Measurements from ENCODE around the gene C19orf85.
A peak's percentile ranks its signal among the peaks of the same experiment; 100 is the strongest.

The C19orf85 gene

DNA sequence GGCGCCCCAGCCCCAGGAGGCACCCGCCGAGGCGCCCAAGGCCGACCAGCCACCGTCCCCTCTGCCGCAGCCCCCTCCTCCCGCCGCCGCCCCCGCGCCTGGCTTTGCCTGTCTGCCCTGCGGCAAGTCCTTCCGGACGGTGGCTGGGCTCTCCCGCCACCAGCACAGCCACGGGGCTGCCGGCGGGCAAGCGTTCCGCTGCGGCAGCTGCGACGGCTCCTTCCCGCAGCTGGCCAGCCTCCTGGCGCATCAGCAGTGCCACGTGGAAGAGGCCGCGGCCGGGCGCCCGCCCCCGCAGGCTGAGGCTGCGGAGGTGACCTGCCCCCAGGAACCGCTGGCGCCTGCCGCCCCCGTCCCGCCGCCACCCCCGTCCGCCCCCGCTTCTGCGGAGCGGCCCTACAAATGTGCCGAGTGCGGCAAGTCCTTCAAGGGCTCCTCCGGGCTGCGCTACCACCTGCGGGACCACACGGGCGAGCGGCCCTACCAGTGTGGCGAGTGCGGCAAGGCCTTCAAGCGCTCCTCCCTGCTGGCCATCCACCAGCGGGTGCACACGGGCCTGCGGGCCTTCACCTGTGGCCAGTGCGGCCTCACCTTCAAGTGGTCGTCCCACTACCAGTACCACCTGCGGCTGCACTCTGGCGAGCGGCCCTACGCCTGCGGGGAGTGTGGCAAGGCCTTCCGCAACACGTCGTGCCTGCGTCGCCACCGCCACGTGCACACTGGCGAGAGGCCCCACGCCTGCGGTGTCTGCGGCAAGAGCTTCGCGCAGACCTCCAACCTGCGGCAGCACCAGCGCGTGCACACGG is 17.8 kb upstream of the C19orf85 start:
- Histone ChIP-seq H3K27ac (ENCODE audit: poor library complexity, severe bottlenecking) (no peak overlapping the region), H3K4me3 (ENCODE audit: severe bottlenecking) (no peak overlapping the region), H3K27me3 (ENCODE audit: insufficient read depth, poor library complexity, severe bottlenecking) (no peaks in the 10 kb centered on the region), H3K36me3 (ENCODE audit: low read depth) (no peaks in the 10 kb centered on the region), H3K9me3 (ENCODE audit: severe bottlenecking) (no peaks in the 10 kb centered on the region), H3K4me1 (ENCODE audit: insufficient read depth, poor library complexity, severe bottlenecking) (peaks cover 11% of the 10 kb centered on the region)
- ATAC-seq (ENCODE audit: low read depth): no peak
- peak; percentile 61 for DNase-seq (ENCODE audit: low spot score)
- TF ChIP-seq, protein P1, sequence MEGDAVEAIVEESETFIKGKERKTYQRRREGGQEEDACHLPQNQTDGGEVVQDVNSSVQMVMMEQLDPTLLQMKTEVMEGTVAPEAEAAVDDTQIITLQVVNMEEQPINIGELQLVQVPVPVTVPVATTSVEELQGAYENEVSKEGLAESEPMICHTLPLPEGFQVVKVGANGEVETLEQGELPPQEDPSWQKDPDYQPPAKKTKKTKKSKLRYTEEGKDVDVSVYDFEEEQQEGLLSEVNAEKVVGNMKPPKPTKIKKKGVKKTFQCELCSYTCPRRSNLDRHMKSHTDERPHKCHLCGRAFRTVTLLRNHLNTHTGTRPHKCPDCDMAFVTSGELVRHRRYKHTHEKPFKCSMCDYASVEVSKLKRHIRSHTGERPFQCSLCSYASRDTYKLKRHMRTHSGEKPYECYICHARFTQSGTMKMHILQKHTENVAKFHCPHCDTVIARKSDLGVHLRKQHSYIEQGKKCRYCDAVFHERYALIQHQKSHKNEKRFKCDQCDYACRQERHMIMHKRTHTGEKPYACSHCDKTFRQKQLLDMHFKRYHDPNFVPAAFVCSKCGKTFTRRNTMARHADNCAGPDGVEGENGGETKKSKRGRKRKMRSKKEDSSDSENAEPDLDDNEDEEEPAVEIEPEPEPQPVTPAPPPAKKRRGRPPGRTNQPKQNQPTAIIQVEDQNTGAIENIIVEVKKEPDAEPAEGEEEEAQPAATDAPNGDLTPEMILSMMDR (IDR thresholded peaks at IDR 0.05; ENCODE audit: poor library complexity, severe bottlenecking): no peak

DNA sequence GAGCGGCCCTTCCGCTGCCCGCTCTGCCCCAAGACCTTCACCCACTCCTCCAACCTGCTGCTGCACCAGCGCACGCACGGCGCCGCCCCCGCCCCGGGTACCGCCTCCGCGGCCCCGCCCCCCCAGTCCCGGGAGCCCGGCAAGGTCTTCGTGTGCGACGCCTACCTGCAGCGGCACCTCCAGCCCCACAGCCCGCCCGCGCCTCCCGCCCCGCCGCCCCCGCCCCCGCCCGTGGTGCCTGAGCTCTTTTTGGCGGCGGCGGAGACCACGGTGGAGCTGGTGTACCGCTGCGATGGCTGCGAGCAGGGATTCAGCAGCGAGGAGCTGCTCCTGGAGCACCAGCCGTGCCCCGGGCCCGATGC is 17.2 kb upstream of the C19orf85 start:
- no peaks in the 10 kb centered on the region for H3K36me3 ChIP-seq (ENCODE audit: low read depth)
- ATAC-seq (ENCODE audit: low read depth) (no peak), DNase-seq (ENCODE audit: low spot score) (no peak)
- TF ChIP-seq, protein P1 (IDR thresholded peaks at IDR 0.05; ENCODE audit: poor library complexity, severe bottlenecking): no peak
- H3K27me3 ChIP-seq (ENCODE audit: insufficient read depth, poor library complexity, severe bottlenecking): no peaks in the 10 kb centered on the region
- no peaks in the 10 kb centered on the region for H3K9me3 ChIP-seq (ENCODE audit: severe bottlenecking)
- no peak overlapping the region for H3K4me3 ChIP-seq (ENCODE audit: severe bottlenecking)
- H3K4me1 ChIP-seq (ENCODE audit: insufficient read depth, poor library complexity, severe bottlenecking): peaks cover 5% of the 10 kb centered on the region
- H3K27ac ChIP-seq (ENCODE audit: poor library complexity, severe bottlenecking): no peak overlapping the region

DNA sequence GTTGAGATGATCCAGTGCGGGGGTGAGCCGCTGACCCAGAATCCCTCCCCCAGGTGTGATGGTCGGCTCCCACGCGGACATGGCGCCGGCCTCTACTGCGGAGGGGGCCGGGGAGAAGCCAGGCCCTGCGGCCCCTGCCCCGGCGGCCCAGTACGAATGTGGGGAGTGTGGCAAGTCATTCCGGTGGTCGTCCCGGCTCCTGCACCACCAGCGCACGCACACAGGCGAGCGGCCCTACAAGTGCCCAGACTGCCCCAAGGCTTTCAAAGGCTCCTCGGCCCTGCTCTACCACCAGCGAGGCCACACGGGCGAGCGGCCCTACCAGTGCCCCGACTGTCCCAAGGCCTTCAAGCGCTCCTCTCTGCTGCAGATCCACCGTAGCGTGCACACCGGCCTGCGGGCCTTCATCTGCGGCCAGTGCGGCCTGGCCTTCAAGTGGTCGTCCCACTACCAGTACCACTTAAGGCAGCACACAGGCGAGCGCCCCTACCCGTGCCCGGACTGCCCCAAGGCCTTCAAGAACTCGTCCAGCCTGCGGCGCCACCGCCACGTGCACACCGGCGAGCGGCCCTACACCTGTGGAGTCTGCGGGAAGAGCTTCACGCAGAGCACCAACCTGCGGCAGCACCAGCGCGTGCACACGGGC is 16.7 kb upstream of the C19orf85 start:
- DNase-seq (ENCODE audit: low spot score) (peak; percentile 57), ATAC-seq (ENCODE audit: low read depth) (no peak)
- peaks cover 5% of the 10 kb centered on the region for H3K4me1 ChIP-seq (ENCODE audit: insufficient read depth, poor library complexity, severe bottlenecking)
- H3K27ac ChIP-seq (ENCODE audit: poor library complexity, severe bottlenecking): no peak overlapping the region
- TF ChIP-seq, protein P1 (IDR thresholded peaks at IDR 0.05; ENCODE audit: poor library complexity, severe bottlenecking): no peak
- no peaks in the 10 kb centered on the region for H3K27me3 ChIP-seq (ENCODE audit: insufficient read depth, poor library complexity, severe bottlenecking)
- no peaks in the 10 kb centered on the region for H3K36me3 ChIP-seq (ENCODE audit: low read depth)
- no peak overlapping the region for H3K4me3 ChIP-seq (ENCODE audit: severe bottlenecking)
- no peaks in the 10 kb centered on the region for H3K9me3 ChIP-seq (ENCODE audit: severe bottlenecking)

DNA sequence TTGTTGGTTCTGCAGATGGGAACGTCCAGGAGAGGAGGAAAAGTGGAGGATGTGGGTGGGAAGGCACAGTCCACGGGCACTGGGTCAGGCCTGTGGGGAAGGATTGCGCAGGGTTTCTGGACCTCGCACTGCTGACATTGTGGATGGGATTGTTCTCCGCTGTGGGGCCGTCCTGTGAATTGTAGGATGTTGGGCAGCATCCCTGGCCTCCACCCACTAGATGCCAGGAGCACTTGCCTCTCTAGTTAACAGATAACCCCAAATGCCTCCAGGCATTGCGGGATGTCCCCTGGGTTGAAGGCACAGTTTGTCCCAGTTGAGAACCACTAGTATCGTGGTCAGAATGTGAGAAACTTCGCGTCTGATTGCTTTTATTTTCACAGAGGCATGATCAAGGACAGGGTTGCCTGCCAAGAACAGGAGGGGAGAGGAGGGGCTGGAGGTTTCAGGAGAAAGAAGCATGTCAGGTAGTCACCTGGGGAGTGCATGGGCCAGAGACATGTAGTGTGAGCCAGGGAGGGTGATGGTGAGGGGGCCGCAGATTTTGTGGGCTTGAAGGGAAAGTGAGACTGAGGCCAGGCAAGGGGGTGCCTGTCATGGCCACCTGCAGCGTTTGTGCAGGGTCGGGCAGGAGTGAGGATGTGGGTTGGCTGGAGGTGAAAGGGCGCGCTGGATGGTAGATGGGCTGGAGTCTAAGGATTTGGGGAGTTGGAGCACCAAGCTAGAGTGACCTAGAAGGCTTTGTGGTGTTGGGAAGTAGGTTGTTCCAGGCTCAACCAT is 15.1 kb upstream of the C19orf85 start:
- H3K4me1 ChIP-seq (ENCODE audit: insufficient read depth, poor library complexity, severe bottlenecking): peaks cover 9% of the 10 kb centered on the region
- H3K27ac ChIP-seq (ENCODE audit: poor library complexity, severe bottlenecking): no peak overlapping the region
- H3K9me3 ChIP-seq (ENCODE audit: severe bottlenecking): no peaks in the 10 kb centered on the region
- DNase-seq (ENCODE audit: low spot score): no peak
- ATAC-seq (ENCODE audit: low read depth): no peak
- no peaks in the 10 kb centered on the region for H3K36me3 ChIP-seq (ENCODE audit: low read depth)
- TF ChIP-seq, protein P1 (IDR thresholded peaks at IDR 0.05; ENCODE audit: poor library complexity, severe bottlenecking): no peak
- H3K27me3 ChIP-seq (ENCODE audit: insufficient read depth, poor library complexity, severe bottlenecking): no peaks in the 10 kb centered on the region
- no peak overlapping the region for H3K4me3 ChIP-seq (ENCODE audit: severe bottlenecking)
